Activated effector memory CD4-positive, alpha-beta T cell treated with Interleukin-2 at 50 U/mL for 16 hours (primary cell): ENCODE data around the gene ASS1.

Source experiments
- DNase-seq: peaks from one replicate; pipeline ENCODE4 v3.0.0-alpha.2; 2020

The ASS1 gene

GRCh38 chr9:130537346-130538050, 92.7 kb downstream of the ASS1 start:
- no peak for DNase-seq

- DNase-seq = no peak
Observed at GRCh38 chr9:130539420-130540223, 94.9 kb downstream of the ASS1 start.

GRCh38 chr9:130541533-130541932, 96.8 kb downstream of the ASS1 start:
- no peak for DNase-seq

- no peak for DNase-seq
Observed at GRCh38 chr9:130542038-130542437, 97.3 kb downstream of the ASS1 start.

GRCh38 chr9:130542457-130543228, 97.9 kb downstream of the ASS1 start:
- no peak for DNase-seq

- DNase-seq = no peak
Observed at GRCh38 chr9:130543368-130543767, 98.6 kb downstream of the ASS1 start.

GRCh38 chr9:130543859-130544258, 99.1 kb downstream of the ASS1 start:
- DNase-seq = no peak

GRCh38 chr9:130544364-130544763, 99.6 kb downstream of the ASS1 start:
- DNase-seq = no peak

GRCh38 chr9:130548103-130548502, 103.3 kb downstream of the ASS1 start:
- DNase-seq = no peak

- no peak for DNase-seq
Observed at GRCh38 chr9:130549093-130549735, 104.5 kb downstream of the ASS1 start.
